Sigmoid colon (tissue), 7 donors: ENCODE results near the gene CFD. TPM values are rescaled to one million over a fixed set of nuclear protein-coding genes. Genes with fewer than 3 reads are reported as not detected.
A peak's percentile ranks its signal among the peaks of the same experiment; 100 is the strongest.
"Not testable (repeated sequence)": the region's sequence is repeated elsewhere in the genome, so short reads cannot be mapped to it uniquely, and the experiment has no call there.

Experiments
- DNase-seq: peaks from one replicate; pipeline ENCODE4 v3.0.0-alpha.2; 2019
- H3K27ac ChIP-seq, 4 donors: fragments of 200-600 bp; sonication (generic); one replicate each; pipeline ENCODE4 v1.5.1; 2016 to 2019; ENCODE audit warnings: mild to moderate bottlenecking in 1 of 4
- H3K27me3 ChIP-seq, 3 donors: fragments of 200-600 bp; sonication (generic); one replicate each; pipeline ENCODE4 v1.5.1; 2019; ENCODE audit warnings: mild to moderate bottlenecking in 1 of 3
- H3K36me3 ChIP-seq, 4 donors: fragments of 200-600 bp; sonication (generic); one replicate each; pipeline ENCODE4 v1.5.1; 2016 to 2019
- H3K4me1 ChIP-seq, 4 donors: fragments of 200-600 bp; sonication (generic); one replicate each; pipeline ENCODE4 v1.5.1; 2017 to 2019
- H3K4me3 ChIP-seq, 4 donors: fragments of 200-600 bp; sonication (generic); one replicate each; pipeline ENCODE4 v1.5.1; 2017 to 2019; ENCODE audit warnings: mild to moderate bottlenecking in 2 of 4, moderate library complexity in 1 of 4
- H3K9me3 ChIP-seq, 4 donors: fragments of 200-600 bp in 3 of 4; sonication (generic) in 3 of 4; one replicate each; pipeline versions ENCODE4 v1.5.1 to v1.6.1; 2013 to 2019
- EP300 ChIP-seq, 4 donors: sonication (generic); formaldehyde crosslinking; IDR thresholded peaks; one replicate each; pipeline ENCODE4 v1.6.1; 2017; ENCODE audit warnings: antibody characterized with exemption in 4 of 4
- POLR2A ChIP-seq, 2 donors: fragments of 450-650 bp; IDR thresholded peaks; one replicate each; pipeline ENCODE4 v1.6.1; 2016; ENCODE audit warnings: antibody characterized with exemption in 2 of 2, mild to moderate bottlenecking in 2 of 2, moderate library complexity in 2 of 2
- POLR2AphosphoS5 ChIP-seq, 4 donors: sonication (generic); formaldehyde crosslinking; IDR thresholded peaks; one replicate each; pipeline ENCODE4 v1.6.1; 2017; ENCODE audit warnings: antibody characterized with exemption in 4 of 4
- WGBS, 2 donors: extraction: QIAGEN DNeasy Blood & Tissue Kit; methylation state at CpG; one replicate each; pipeline ENCODE4 v1.1.7; 2013; 5-methylcytosine and 5-hydroxymethylcytosine counted together
- intact Hi-C: fragments of 100-400 bp; cut with DNase I; formaldehyde crosslinking; loops from one replicate; pipeline ENCODE4 v1.15.1; 2023
- polyA plus RNA-seq, 3 donors: library from polyadenylated mRNA; stranded (reverse); fragments of 200-250 nt; gene quantifications; one replicate each; pipeline ENCODE4 v1.2.3, GENCODE V29; 2013
- total RNA-seq, 4 donors: library from RNA; depleted of rRNA; stranded (reverse); fragments of >200 nt; gene quantifications; one replicate each; pipeline ENCODE4 v1.1.0, GENCODE V29; 2016
- TF ChIP-seq, protein P1 (sequence below), 4 experiments: fragments of 450-650 bp in 3 of 4; fragments of 200-600 bp in 1 of 4; IDR thresholded peaks; one replicate each; pipeline ENCODE4 v1.5.1; 2016 to 2019; ENCODE audit warnings: antibody characterized with exemption in 4 of 4, mild to moderate bottlenecking in 3 of 4, moderate library complexity in 2 of 4
- donor health status: healthy with polysubstance abuse.
- donor health status: Bipolar disorder and iron deficiency.
- donor health status: healthy.

Gene CFD
- total and polyA plus RNA-seq, 7 donors, result 29.1 to 830 (median 329) TPM

- peaks cover 12 to 82% (median 47%) of the 10 kb centered on the region in 3 donors for H3K27me3 ChIP-seq
- H3K4me1 ChIP-seq, result no peaks in the 10 kb centered on the region
- DNase-seq, result no peak
- TF ChIP-seq POLR2A (IDR thresholded peaks at IDR 0.05) (no peak), POLR2AphosphoS5 (IDR thresholded peaks at IDR 0.05) (no peak), EP300 (IDR thresholded peaks at IDR 0.05) (no peak)
- TF ChIP-seq, protein P1, sequence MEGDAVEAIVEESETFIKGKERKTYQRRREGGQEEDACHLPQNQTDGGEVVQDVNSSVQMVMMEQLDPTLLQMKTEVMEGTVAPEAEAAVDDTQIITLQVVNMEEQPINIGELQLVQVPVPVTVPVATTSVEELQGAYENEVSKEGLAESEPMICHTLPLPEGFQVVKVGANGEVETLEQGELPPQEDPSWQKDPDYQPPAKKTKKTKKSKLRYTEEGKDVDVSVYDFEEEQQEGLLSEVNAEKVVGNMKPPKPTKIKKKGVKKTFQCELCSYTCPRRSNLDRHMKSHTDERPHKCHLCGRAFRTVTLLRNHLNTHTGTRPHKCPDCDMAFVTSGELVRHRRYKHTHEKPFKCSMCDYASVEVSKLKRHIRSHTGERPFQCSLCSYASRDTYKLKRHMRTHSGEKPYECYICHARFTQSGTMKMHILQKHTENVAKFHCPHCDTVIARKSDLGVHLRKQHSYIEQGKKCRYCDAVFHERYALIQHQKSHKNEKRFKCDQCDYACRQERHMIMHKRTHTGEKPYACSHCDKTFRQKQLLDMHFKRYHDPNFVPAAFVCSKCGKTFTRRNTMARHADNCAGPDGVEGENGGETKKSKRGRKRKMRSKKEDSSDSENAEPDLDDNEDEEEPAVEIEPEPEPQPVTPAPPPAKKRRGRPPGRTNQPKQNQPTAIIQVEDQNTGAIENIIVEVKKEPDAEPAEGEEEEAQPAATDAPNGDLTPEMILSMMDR (IDR thresholded peaks at IDR 0.05), result no peak
- no peak overlapping the region for H3K27ac ChIP-seq
- no peaks in the 10 kb centered on the region for H3K9me3 ChIP-seq
- intact Hi-C loops, result no loop called here
- no peak overlapping the region for H3K4me3 ChIP-seq
- no peaks in the 10 kb centered on the region for H3K36me3 ChIP-seq
- 73 to 77% methylated on average over 24 of the region's 24 CpGs for WGBS, 2 donors
Observed at GRCh38 chr19:834216-834615, 25.2 kb upstream of the CFD start.

GRCh38 chr19:835210-835810 is 24.2 kb upstream of the CFD start:
- Histone ChIP-seq H3K36me3 (no peaks in the 10 kb centered on the region), H3K9me3 (no peaks in the 10 kb centered on the region), H3K27me3 (peaks cover 12 to 81% (median 42%) of the 10 kb centered on the region in 3 donors), H3K4me3 (no peak overlapping the region), H3K4me1 (no peaks in the 10 kb centered on the region), H3K27ac (no peak overlapping the region)
- intact Hi-C loops, result no loop called here
- TF ChIP-seq POLR2A (IDR thresholded peaks at IDR 0.05) (no peak), POLR2AphosphoS5 (IDR thresholded peaks at IDR 0.05) (no peak), EP300 (IDR thresholded peaks at IDR 0.05) (no peak)
- TF ChIP-seq, protein P1 (IDR thresholded peaks at IDR 0.05), result no peak
- 61 to 75% methylated on average over 36 of the region's 36 CpGs for WGBS, 2 donors
- DNase-seq, result no peak

- Histone ChIP-seq H3K27ac (no peak within 1 kb of the TSS), H3K4me1 (peaks cover 0 to 12% (median 11%) of the 10 kb centered on the region in 4 donors), H3K36me3 (no peaks in the 10 kb centered on the region), H3K9me3 (no peaks in the 10 kb centered on the region), H3K4me3 (no peak within 1 kb of the TSS), H3K27me3 (peaks cover 21 to 86% (median 49%) of the 10 kb centered on the region in 3 donors)
- no peak for DNase-seq
- TF ChIP-seq, protein P1 (IDR thresholded peaks at IDR 0.05), result no peak
- no peak for TF ChIP-seq POLR2AphosphoS5 (IDR thresholded peaks at IDR 0.05)
- no peak for TF ChIP-seq POLR2A (IDR thresholded peaks at IDR 0.05)
- no peak for TF ChIP-seq EP300 (IDR thresholded peaks at IDR 0.05)
- intact Hi-C loops, result no loop called here
- 37 to 68% methylated on average over 24 of the region's 24 CpGs for WGBS, 2 donors
Observed at GRCh38 chr19:840519-841206, 18.8 kb upstream of the CFD start, which contains the start of gene PRTN3. TSS of gene PRTN3 (plus strand) at chr19:840999. CDS start at chr19:841009, 10 bp downstream.

GRCh38 chr19:842802-843179 is 16.7 kb upstream of the CFD start:
- H3K36me3 ChIP-seq, H3K4me3 ChIP-seq, H3K9me3 ChIP-seq, H3K27ac ChIP-seq, intact Hi-C loops, DNase-seq: not testable (repeated sequence)
- H3K27me3 ChIP-seq, result peaks cover 14 to 87% (median 49%) of the 10 kb centered on the region in 3 donors
- WGBS, 2 donors, result 61 to 77% methylated on average over 7 of the region's 7 CpGs
- H3K4me1 ChIP-seq, result peaks cover 0 to 19% (median 16%) of the 10 kb centered on the region in 4 donors

GRCh38 chr19:843180-843835 is 16.2 kb upstream of the CFD start:
- H3K4me1 ChIP-seq, result peaks cover 0 to 24% (median 21%) of the 10 kb centered on the region in 4 donors
- peaks cover 14 to 89% (median 54%) of the 10 kb centered on the region in 3 donors for H3K27me3 ChIP-seq
- no peak overlapping the region for H3K27ac ChIP-seq
- no peaks in the 10 kb centered on the region for H3K36me3 ChIP-seq
- DNase-seq, result no peak
- no peaks in the 10 kb centered on the region for H3K9me3 ChIP-seq
- peak overlapping the region in 3 of 4 donors; percentile 22 to 32 (median 24) for H3K4me3 ChIP-seq
- TF ChIP-seq POLR2A (IDR thresholded peaks at IDR 0.05), result no peak
- TF ChIP-seq, protein P1 (IDR thresholded peaks at IDR 0.05), result no peak
- TF ChIP-seq EP300 (IDR thresholded peaks at IDR 0.05), result no peak
- TF ChIP-seq POLR2AphosphoS5 (IDR thresholded peaks at IDR 0.05), result no peak
- WGBS, 2 donors, result 5 to 7% methylated on average over 46 of the region's 46 CpGs
- intact Hi-C loops, result no loop called here
